ENCODE data around the gene NUMA1.

NUMA1 gene

DNA sequence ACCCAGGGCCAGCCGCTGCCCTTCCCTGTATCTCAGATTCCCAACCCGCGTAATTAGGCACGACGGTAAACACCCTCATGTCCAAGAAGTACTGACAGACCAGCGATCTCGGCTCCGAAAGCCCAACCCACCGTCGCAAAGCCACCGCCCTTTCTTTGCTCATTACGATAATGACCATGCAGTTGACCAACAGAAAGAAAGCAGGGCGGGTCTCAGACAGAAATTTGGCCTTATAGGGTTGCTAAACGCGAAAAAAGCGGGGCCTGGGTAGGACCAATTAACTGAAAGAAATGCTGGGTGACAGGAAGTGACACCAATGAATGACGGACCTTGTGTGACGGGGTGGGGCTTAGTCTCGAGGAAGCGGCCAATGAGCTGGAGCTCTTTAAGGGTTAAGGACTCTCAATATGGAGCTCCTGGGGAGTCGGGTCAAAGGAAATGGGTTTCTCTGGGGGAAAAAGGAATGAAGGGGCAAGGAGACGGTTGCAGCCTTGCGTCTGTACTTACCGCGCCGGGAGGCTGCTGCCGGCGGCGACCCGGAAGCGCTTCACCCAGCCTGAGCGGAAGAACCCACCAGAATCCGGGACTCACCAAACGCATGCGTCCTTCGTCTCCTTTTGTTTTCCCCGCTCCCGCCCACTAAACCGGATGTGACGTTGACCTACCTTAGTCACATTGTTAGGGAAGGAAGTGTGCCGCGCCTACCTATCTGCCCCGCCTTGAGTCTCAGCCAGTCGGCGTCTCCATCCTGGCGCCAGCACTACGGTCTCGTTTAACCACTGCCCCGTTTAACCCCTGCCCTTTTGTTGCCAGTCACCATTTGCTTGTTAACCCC, 32.0 kb upstream of the NUMA1 start, which contains the start of gene ANAPC15:
Gene ANAPC15 (minus strand): TSS at position 553 of the 835 bp plus-strand sequence. CDS start 1,419 bp downstream, outside the sequence.
- DNase-seq: peak; percentile 98 to 100
- no peak for TF ChIP-seq GATA1 (IDR thresholded peaks at IDR 0.05; ENCODE audit: low read depth, low read length)
- TF ChIP-seq POLR2A (IDR thresholded peaks at IDR 0.05; ENCODE audit: low read length): peak; percentile 95

DNA sequence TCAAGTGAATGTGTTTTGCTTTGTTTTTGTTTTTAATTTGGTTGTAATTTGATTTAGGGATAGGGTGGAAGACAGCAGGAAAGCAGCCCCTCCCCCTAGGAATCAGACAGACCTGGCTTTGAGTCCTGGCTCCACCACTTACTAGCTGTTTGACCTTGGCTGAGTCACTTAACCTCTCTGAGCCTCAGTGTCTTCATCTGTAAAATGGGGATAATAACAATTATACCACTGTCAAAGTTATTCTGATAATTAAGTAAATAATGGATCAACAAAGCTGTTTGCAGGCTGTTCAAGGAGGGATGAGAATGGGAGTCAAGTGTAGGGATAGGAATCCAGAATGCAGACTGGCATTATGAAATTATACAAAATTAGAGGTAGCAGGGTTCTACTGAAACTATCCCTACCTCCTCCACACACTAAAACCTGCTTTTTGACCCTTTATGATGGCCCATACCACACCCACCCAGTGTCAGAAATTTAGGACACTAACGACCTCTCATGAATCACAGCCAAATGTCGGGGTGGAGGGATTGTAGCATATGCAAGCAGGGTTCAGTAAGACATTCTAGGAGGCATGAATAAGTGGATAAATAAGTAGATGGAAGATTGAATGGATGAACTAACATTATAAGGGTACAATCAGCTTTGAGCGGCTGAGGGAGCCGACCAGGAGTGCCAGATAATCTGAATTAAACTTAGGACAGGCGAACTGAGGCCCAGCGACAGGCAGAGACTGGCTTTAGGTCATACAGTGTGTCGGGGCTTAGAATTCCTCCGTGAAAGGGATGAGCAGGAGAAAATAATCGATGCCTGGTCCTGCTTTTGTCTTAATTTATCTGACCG, 31.2 kb upstream of the NUMA1 start:
- peak in 1 of 2 experiments; percentile 41 for DNase-seq
- no peak for TF ChIP-seq GATA1 (IDR thresholded peaks at IDR 0.05; ENCODE audit: low read depth, low read length)
- TF ChIP-seq POLR2A (IDR thresholded peaks at IDR 0.05; ENCODE audit: low read length): no peak

DNA sequence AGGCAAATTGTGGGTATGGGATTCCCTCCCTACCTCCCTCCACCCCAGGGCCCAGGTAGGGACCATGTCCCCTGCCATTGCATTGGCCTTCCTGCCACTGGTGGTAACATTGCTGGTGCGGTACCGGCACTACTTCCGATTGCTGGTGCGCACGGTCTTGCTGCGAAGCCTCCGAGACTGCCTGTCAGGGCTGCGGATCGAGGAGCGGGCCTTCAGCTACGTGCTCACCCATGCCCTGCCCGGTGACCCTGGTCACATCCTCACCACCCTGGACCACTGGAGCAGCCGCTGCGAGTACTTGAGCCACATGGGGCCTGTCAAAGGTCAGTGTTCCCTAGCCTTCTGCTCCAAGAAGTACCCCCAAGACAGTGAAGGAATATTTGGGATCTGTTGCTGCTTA, 25.5 kb upstream of the NUMA1 start, which contains the start of gene TOMT:
Gene TOMT (plus strand): TSS at position 37 of the 400 bp plus-strand sequence. CDS start 28 bp downstream, at position 65.
- DNase-seq: no peak
- TF ChIP-seq POLR2A (IDR thresholded peaks at IDR 0.05; ENCODE audit: low read length) (no peak), GATA1 (IDR thresholded peaks at IDR 0.05; ENCODE audit: low read depth, low read length) (no peak)

DNA sequence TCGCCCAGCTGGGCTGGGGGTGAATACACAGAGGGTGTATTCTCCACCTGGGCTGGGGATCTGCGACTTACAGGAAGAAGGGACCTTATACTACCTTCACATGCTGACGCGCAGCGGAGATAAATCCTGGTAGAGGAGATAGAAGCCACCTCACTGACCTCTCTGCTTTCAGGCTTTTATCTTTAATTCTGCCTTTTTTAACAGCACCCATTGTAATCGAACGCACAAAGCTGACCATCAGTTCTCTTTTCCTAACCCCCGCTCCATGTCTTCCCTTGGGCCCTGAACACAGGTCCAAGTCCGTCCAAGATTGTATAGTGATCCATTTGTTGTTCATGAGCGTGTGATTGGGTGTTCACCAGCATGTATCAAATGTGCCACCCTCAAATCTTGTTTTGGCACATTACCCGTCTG, 23.4 kb upstream of the NUMA1 start:
- no peak for DNase-seq
- TF ChIP-seq GATA1 (IDR thresholded peaks at IDR 0.05; ENCODE audit: low read depth, low read length) (no peak), POLR2A (IDR thresholded peaks at IDR 0.05; ENCODE audit: low read length) (no peak)

DNA sequence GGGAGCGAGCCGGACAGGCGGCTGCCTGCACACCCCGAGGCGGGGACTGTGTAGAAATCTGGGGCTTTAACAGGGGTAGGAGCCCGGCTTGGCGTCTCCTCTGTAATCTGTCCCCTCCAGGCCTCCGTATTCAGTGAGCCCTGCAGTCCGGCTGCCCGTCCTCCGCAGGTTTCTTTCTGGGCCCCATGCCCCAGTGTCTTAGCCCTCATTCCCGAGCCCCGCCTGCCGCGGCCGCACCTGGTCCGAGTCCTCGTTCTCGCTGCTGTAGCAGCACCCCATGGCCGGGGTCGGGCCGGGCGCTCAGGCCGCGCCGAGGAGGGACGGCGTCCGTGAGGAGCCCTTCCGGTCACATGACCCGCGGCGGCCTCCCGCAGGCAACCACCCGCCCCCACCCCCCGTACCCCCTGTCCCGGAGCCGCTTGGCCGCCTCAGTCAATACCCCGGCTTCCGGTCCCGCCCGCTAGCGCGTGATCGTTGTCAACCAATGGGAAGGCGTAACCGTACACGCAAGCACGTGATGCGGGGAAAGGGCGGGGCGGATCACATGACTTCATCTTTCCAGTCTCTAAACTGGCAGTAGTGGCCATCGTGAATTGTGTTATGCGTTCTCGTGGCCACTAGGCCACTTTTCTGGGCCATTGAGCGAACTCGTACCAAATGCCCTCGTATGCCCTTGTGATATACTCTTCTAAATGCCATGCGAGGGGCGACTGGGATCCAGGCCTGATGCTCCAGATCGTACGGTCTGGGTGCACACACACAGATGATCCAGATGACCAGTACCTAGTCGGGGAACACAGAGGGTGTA, 22.8 kb upstream of the NUMA1 start, which contains the start of gene LAMTOR1:
Gene LAMTOR1 (minus strand): TSS at position 352 of the 808 bp plus-strand sequence. CDS start 73 bp downstream, at position 279.
- TF ChIP-seq GATA1 (IDR thresholded peaks at IDR 0.05; ENCODE audit: low read depth, low read length) (no peak), POLR2A (IDR thresholded peaks at IDR 0.05; ENCODE audit: low read length) (peak; percentile 75)
- peak; percentile 99 to 100 for DNase-seq

DNA sequence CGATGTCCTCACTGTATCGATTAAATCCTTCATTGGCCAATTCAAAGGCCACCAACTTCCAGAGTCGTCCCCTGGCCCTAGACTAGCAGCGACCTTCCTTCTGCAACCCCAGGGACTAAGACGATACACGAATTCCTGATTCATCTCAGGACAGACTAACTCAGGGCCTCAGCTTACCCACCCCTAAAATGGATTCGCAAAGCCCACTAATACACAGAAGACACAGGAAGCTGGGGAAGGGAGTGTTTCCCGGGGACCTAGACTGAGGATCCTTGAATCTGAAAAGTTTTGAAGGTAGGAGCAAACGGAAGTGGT, 22.2 kb upstream of the NUMA1 start:
- TF ChIP-seq POLR2A (IDR thresholded peaks at IDR 0.05; ENCODE audit: low read length) (no peak), GATA1 (IDR thresholded peaks at IDR 0.05; ENCODE audit: low read depth, low read length) (no peak)
- no peak for DNase-seq

DNA sequence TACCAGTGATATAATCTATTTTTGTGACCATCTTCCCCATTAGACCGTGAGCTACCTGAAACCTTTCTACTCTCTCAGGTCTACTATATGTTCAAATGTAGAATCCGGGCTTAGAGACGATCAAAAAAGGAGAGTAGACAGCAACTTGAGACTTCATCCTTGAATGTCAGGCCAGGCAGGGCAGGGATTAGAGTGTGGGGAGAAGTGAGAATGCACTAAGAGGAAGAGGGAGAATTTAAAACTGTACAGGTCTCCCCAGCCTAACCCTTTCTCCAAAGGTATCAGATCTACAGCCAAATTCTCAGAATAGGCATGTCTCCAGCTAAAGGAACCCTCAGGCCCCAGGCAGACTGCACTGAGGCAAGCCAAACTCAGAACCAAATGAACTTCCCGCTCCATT, 21.8 kb upstream of the NUMA1 start:
- TF ChIP-seq GATA1 (IDR thresholded peaks at IDR 0.05; ENCODE audit: low read depth, low read length): no peak
- no peak for TF ChIP-seq POLR2A (IDR thresholded peaks at IDR 0.05; ENCODE audit: low read length)

DNA sequence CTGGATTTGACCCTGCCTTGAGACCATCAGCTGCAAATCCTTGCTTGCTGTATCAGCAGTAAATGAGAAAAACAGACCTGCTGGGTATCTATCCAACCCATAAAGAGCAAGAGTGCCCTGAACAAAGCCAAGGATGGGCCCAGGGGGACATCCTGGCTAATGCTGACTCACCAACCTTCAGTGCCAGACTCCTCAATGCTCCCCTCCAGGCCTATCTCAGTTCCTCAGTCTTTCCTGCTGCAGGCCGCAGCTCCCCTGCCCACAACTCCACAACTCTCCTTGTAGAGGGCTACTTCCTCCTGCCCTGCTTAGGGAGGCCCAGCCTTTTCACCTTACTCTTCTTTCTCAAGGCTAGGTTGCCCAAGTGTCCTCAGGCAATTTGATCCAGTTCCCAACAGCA, 20.1 kb upstream of the NUMA1 start:
- DNase-seq: peak; percentile 35 to 48
- TF ChIP-seq POLR2A (IDR thresholded peaks at IDR 0.05; ENCODE audit: low read length) (no peak), GATA1 (IDR thresholded peaks at IDR 0.05; ENCODE audit: low read depth, low read length) (no peak)

More for the DNA sequence above, 21.8 kb upstream of the NUMA1 start:
- DNase-seq: peak in 1 of 2 experiments; percentile 50

DNA sequence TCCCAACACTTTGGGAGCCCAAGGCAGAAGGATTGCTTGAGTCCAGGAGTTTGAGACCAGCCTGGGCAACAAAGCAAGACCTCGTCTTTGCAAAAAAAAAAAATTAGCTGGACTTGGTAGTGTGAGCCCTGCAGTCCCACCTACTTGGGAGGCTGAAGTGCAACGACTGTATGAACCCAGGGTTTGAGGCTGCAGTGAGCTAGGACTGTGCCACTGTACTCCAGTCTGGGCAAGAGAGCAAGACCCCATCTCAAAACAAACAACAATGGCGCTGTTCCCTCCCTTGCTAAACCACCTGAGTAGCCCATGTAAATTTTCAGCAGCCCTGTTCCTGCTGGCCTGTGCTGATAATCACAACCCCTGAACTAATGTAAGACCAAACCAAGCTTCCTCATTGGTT, 19.7 kb upstream of the NUMA1 start:
- TF ChIP-seq GATA1 (IDR thresholded peaks at IDR 0.05; ENCODE audit: low read depth, low read length) (no peak), POLR2A (IDR thresholded peaks at IDR 0.05; ENCODE audit: low read length) (no peak)
- DNase-seq: peak in 1 of 2 experiments; percentile 44

DNA sequence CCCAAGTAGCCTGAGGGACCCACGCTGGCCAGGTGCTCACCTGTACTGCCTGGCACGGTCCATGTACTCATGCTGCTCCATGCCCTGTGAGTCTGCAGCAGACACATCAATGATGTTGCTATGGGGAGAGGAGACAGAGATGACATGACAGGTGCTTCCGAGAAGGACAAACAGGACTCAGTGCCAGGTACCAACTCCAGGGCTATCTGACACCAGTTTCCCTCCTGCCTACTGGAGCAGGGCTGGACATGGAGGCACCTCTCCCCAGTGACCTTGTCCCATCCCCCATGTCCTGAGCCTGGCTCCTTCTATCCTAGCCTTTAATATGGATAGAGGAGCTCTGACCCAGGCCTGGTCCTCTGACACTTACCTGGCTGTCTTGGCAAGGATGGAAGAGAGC, 18.4 kb upstream of the NUMA1 start:
- TF ChIP-seq GATA1 (IDR thresholded peaks at IDR 0.05; ENCODE audit: low read depth, low read length) (no peak), POLR2A (IDR thresholded peaks at IDR 0.05; ENCODE audit: low read length) (no peak)
- DNase-seq: no peak

DNA sequence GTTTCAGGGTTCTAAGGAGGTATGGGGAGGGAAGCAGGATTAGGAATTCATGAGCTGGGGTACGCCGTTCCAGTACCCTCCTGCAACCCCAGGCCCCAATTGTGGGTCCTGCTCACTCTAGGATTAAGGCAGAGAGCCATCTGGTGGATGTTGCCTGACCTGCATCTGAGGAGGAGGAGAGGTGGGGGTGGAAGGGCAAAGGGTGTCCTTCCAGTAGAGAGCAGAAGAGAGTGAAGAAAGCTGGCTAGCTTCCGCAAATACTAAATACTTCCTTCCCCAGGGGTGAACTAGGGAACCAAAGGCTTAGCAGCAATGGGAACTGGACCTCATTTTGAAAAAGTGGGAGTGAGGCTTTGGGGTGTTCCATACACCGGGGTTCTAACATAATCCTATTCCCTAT, 10.9 kb upstream of the NUMA1 start:
- TF ChIP-seq POLR2A (IDR thresholded peaks at IDR 0.05; ENCODE audit: low read length): no peak
- TF ChIP-seq GATA1 (IDR thresholded peaks at IDR 0.05; ENCODE audit: low read depth, low read length): no peak
- DNase-seq: peak; percentile 73 to 81

DNA sequence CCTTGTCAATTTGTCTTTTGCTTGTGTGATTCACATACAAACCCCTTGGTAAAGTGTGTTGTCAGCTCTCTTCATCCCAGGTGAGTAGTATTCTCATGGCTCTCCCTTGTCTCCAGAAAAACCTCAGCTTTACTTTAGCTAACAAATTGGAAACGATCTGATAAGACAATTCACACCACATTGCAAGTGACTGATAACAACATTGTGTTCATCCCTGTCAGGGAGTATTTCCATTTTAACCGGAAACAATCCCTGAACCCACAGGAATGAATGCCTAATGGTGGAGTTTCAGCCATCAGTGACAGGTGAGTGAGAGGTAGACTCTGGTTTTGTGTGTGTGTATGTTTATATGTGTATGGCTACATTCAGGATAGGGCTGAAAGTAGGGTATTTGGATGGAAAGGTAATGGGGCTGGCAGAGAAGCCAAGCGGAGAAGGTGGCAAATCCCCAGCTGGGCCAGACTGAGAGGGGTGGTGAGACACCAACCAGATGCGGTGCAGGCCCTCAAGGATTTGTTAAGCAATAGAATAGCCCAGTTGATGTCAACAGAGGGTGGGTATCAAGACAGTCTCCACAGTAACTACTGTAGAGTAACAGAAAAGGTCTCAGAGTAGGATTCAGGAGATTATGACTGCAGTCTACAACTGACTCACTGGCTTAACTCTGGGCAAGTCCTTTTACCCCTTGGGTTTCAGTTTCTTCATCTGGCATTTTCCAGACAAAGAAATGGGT, 7.9 kb upstream of the NUMA1 start:
- TF ChIP-seq POLR2A (IDR thresholded peaks at IDR 0.05; ENCODE audit: low read length): no peak
- no peak for TF ChIP-seq GATA1 (IDR thresholded peaks at IDR 0.05; ENCODE audit: low read depth, low read length)
- peak in 1 of 2 experiments; percentile 27 for DNase-seq
